A549 (cell line): ENCODE data around the gene LGALS4. TPM values are rescaled to one million over a fixed set of nuclear protein-coding genes. Genes with fewer than 3 reads are reported as not detected.
"Not testable (repeated sequence)": the region's sequence is repeated elsewhere in the genome, so short reads cannot be mapped to it uniquely, and the experiment has no call there.

Experiments used
- ATAC-seq, 2 experiments: fragments of 200-7000 bp in 1 of 2; fragments of >200 bp in 1 of 2; cut with Nextera tagmentation in 1 of 2; cut with Tn5 transposase in 1 of 2; 3 replicates each; pipeline versions ENCODE4 v1.8.0 to v1.9.1; 2018 to 2020; ENCODE audit warnings: mild to moderate bottlenecking in 1 of 2, moderate library complexity in 1 of 2
- CTCF ChIA-PET: fragments of 300-600 bp; sonication (Branson Sonifier 250); formaldehyde crosslinking; extraction: SDS; loops from one replicate; lab custom pipeline; 2021; ENCODE audit warnings: antibody characterized with exemption, inconsistent platforms; lab: Yijun Ruan, JAX
- POLR2A ChIA-PET: fragments of 350-600 bp; formaldehyde crosslinking; extraction: SDS; loops from one replicate; lab custom pipeline; 2021; ENCODE audit warnings: antibody characterized with exemption, inconsistent platforms; lab: Yijun Ruan, JAX
- DNase-seq, 2 experiments: peaks; one replicate each; pipeline versions ENCODE4 v3.0.0 to v3.0.0-alpha.2; 2011 to 2016; ENCODE audit warnings: low read depth in 1 of 2, low spot score in 1 of 2
- FAIRE-seq: peaks from 2 replicates; lab custom pipeline; 2011; peaks lifted over from hg19 to GRCh38; lab: Jason Lieb, UNC
- H3K27ac ChIP-seq, 2 experiments: fragments of >200 bp; sonication (Bioruptor Twin); formaldehyde crosslinking; 3 replicates each; pipeline ENCODE4 v1.5.1; 2016 to 2017
- H3K4me1 ChIP-seq: fragments of >200 bp; sonication (Bioruptor Twin); formaldehyde crosslinking; 3 replicates; pipeline ENCODE4 v1.6.1; 2016
- H3K4me2 ChIP-seq: fragments of >200 bp; sonication (Bioruptor Twin); formaldehyde crosslinking; 3 replicates; pipeline ENCODE4 v1.6.1; 2016
- H3K4me3 ChIP-seq: fragments of >200 bp; sonication (Bioruptor Twin); formaldehyde crosslinking; 3 replicates; pipeline ENCODE4 v1.5.1; 2016
- H3K9me3 ChIP-seq: fragments of >200 bp; sonication (Bioruptor Twin); formaldehyde crosslinking; 3 replicates; pipeline ENCODE4 v1.6.1; 2016
- CHD2 ChIP-seq: fragments of 150-350 bp; IDR thresholded peaks from 2 replicates; pipeline ENCODE4 v1.6.1; 2014; ENCODE audit warnings: low read length; ENCODE audit not compliant: partially characterized antibody
- CHD4 ChIP-seq: fragments of 200-600 bp; sonication (generic); IDR thresholded peaks from 2 replicates; pipeline ENCODE4 v1.6.1; 2016; ENCODE audit warnings: antibody characterized with exemption, mild to moderate bottlenecking, borderline replicate concordance
- ESRRA ChIP-seq: fragments of 150-350 bp; IDR thresholded peaks from 2 replicates; pipeline ENCODE4 v1.6.1; 2014; ENCODE audit warnings: mild to moderate bottlenecking, low read length, borderline replicate concordance
- FOSL2 ChIP-seq, 2 experiments: fragments of 450-650 bp in 1 of 2; fragments of >200 bp in 1 of 2; sonication (Bioruptor Twin) in 1 of 2; formaldehyde crosslinking; IDR thresholded peaks; 2 replicates each; pipeline versions ENCODE4 v1.5.0 to v1.6.1; 2016 to 2020; ENCODE audit warnings: mild to moderate bottlenecking in 1 of 2, moderate library complexity in 1 of 2
- JUNB ChIP-seq: fragments of >200 bp; sonication (Bioruptor Twin); formaldehyde crosslinking; IDR thresholded peaks from 2 replicates; pipeline ENCODE4 v1.6.1; 2016
- MAFK ChIP-seq: fragments of 450-650 bp; IDR thresholded peaks from 2 replicates; pipeline ENCODE4 v1.6.1; 2014; ENCODE audit not compliant: partially characterized antibody
- RAD21 ChIP-seq, 2 experiments: fragments of >200 bp in 1 of 2; sonication (Bioruptor Twin) in 1 of 2; formaldehyde crosslinking in 1 of 2; IDR thresholded peaks in 1 of 2; conservative IDR thresholded peaks in 1 of 2; 2 replicates in 1 of 2; 3 replicates in 1 of 2; pipeline ENCODE4 v1.6.1; 2012 to 2018; ENCODE audit warnings: inconsistent platforms in 1 of 2
- SREBF2 ChIP-seq: fragments of 450-650 bp; IDR thresholded peaks from 2 replicates; pipeline ENCODE4 v1.6.1; 2014; ENCODE audit warnings: mild to moderate bottlenecking, moderate library complexity
- TFCP2L1 ChIP-seq: fragments of 250-450 bp; sonication (Bioruptor Pico); IDR thresholded peaks from 2 replicates; pipeline ENCODE4 v1.5.0; 2021; ENCODE audit warnings: mild to moderate bottlenecking
- USF2 ChIP-seq: fragments of 450-650 bp; IDR thresholded peaks from 2 replicates; pipeline ENCODE4 v1.6.1; 2014; ENCODE audit warnings: antibody characterized with exemption
- ZNF302 ChIP-seq: fragments of 250-450 bp; sonication (Bioruptor Pico); IDR thresholded peaks from 2 replicates; pipeline ENCODE4 v1.9.0; 2021; ENCODE audit warnings: inconsistent platforms, mild to moderate bottlenecking, moderate library complexity
- WGBS: methylation state at CpG from one replicate; pipeline ENCODE4 v1.1.6; 2017; ENCODE audit errors: missing lambda C conversion rate; 5-methylcytosine and 5-hydroxymethylcytosine counted together
- polyA plus RNA-seq, 4 experiments: library from polyadenylated mRNA; depleted of rRNA in 3 of 4; stranded (reverse); fragments of >200 nt; fragmentation: RNase III in 1 of 4; extraction: RNeasy Plus Mini Kit Qiagen cat#74134 plus additional on column Dnase treatment in 1 of 4; gene quantifications; 2 replicates in 3 of 4; 3 replicates in 1 of 4; pipeline ENCODE4 v1.2.3, GENCODE V29; 2011 to 2017
- TF ChIP-seq, protein P1 (sequence below): fragments of 150-350 bp; IDR thresholded peaks from 2 replicates; pipeline ENCODE4 v1.6.1; 2014; ENCODE audit warnings: low read depth, mild to moderate bottlenecking, low read length

LGALS4 gene
- polyA plus RNA-seq, 2 of the 4 experiments (the other 2 are of a cell fraction): 0.94 to 2.5 TPM

DNA sequence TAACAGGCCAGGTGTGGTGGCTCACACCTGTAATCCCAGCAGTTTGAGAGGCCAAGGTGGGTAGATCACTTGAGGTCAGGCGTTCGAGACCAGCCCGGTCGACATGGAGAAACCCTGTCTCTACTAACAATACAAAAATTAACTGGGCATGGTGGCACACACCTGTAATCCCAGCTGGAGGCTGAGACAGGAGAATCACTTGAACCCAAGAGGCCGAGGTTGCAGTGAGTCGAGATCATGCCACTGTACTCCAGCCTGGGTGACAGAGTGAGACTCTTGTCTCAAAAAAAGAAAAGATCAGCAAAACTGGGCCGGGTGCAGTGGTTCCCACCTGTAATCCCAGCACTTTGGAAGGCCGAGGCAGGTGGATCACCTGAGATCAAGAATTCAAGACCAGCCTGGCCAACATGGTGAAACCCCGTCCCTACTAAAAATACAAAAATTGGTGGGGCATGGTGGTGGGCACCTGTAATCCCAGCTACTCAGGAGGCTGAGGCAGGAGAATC lies 50.8 kb downstream of the LGALS4 start:
- TF ChIP-seq MAFK: peak; percentile 68
- not testable (repeated sequence) for H3K4me3 ChIP-seq, FAIRE-seq, H3K4me2 ChIP-seq, H3K9me3 ChIP-seq, ATAC-seq, DNase-seq
- WGBS: 93% methylated on average over 9 of the region's 9 CpGs
- ChIA-PET POLR2A (interaction anchor here (1.0 kb wide), 1 partner anchor 168 kb away, joined by 3 read pairs; no protein-coding TSS in a partner anchor), CTCF (interaction anchor here (0.7 to 2.5 kb wide), 9 partner anchors 8 to 171 kb away, joined by 3 to 17 read pairs (median 4); partner anchors contain the start of genes LGALS4, MRPS12 and SARS2)
- Histone ChIP-seq H3K27ac (peak overlapping the region in 1 of 2 experiments; percentile 48; a peak in 3 of 6 replicates), H3K4me1 (peaks cover 17% of the 10 kb centered on the region)

DNA sequence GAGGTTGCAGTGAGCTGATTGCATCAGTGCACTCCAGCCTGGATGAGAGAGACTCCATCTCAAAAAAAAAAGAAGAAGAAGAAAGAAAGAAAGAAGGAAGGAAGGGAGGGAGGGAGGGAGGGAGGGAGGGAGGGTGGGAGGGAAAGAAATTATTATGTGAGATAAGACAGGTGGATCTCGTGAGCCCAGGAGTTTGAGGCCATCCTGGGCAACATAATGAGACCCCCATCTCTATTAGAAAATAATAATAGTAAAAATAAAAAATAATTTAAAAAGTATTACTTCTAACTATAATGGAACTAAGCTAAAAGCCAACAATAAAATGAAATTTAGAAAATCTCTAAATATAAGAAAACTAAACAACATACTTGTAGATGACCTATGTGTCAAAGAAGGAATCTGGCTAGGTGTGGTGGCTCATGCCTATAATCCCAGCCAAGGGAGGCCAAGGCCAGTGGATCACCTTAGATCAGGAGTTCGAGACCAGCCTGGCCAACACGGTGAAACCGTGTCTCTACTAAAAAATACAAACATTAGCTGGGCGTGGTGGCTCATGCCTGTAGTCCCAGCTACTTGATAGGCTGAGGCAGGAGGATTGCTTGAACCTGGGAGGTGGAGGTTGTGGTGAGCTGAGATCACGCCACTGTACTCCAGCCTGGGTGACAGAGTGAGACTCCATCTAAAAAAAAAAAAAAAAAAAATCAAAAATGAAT lies 51.8 kb downstream of the LGALS4 start:
- H3K4me2 ChIP-seq, H3K4me3 ChIP-seq, DNase-seq, H3K9me3 ChIP-seq, ATAC-seq, FAIRE-seq: not testable (repeated sequence)
- POLR2A ChIA-PET: interaction anchor here (0.7 to 1.0 kb wide), 2 partner anchors 51 to 169 kb away, joined by 3 read pairs; no protein-coding TSS in a partner anchor
- Histone ChIP-seq H3K4me1 (peaks cover 17% of the 10 kb centered on the region), H3K27ac (peak overlapping the region in 1 of 2 experiments; percentile 52; a peak in 2 of 6 replicates)
- 80% methylated on average over 6 of the region's 6 CpGs for WGBS
- CTCF ChIA-PET: interaction anchor here (0.6 to 2.5 kb wide), 11 partner anchors 9 to 172 kb away, joined by 3 to 17 read pairs (median 4); partner anchors contain the start of genes LGALS4, MRPS12 and SARS2

DNA sequence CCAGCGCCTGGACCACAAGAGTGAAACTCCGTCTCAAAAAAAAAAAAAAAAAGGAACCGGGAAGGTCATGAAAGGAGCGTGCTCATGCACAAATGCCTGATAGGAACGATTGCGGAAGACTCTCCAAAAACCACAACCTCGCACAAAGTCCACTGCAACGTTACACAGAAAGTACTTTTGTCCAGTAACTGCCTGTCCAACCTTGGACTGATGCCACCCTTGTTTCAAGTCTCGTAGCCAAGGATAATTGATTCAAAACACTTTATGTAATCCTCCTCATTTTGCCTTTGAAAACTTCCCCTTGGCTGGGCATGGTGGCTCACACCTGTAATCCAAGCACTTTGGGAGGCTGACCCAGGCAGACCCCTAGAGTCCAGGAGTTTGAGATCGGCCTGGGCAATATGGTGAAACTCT lies 53.1 kb downstream of the LGALS4 start:
- ATAC-seq (peak in 1 of 2 experiments; percentile 24; a peak in 1 of 6 replicates), DNase-seq (no peak), FAIRE-seq (no peak)
- 79% methylated on average over 10 of the region's 10 CpGs for WGBS
- H3K9me3 ChIP-seq: no peaks in the 10 kb centered on the region
- no peak overlapping the region for H3K4me3 ChIP-seq
- ChIA-PET POLR2A (no interaction called here), CTCF (interaction anchor here (2.5 kb wide), 1 partner anchor 10 kb away, joined by 17 read pairs; no protein-coding TSS in a partner anchor)
- no peak overlapping the region for H3K4me2 ChIP-seq
- peaks cover 16% of the 10 kb centered on the region for H3K4me1 ChIP-seq
- 0 out of 6 replicates have a peak overlapping the region, but pooled peaks of 1 of the 2 experiments have one; percentile 4 for H3K27ac ChIP-seq
- TF ChIP-seq RAD21 (conservative IDR thresholded peaks at IDR 0.05 in 1 of 2, IDR thresholded peaks at IDR 0.05 in 1 of 2): no peak
- no peak for TF ChIP-seq JUNB
- no peak for TF ChIP-seq CHD2
- TF ChIP-seq ESRRA: no peak
- no peak for TF ChIP-seq TFCP2L1 (CRISPR knock-in tag)
- TF ChIP-seq ZNF302 (CRISPR knock-in tag): no peak
- no peak for TF ChIP-seq FOSL2 (IDR thresholded peaks at IDR 0.05)
- no peak for TF ChIP-seq FOSL2 (CRISPR knock-in tag; IDR thresholded peaks at IDR 0.05)
- no peak for TF ChIP-seq CHD4
- no peak for TF ChIP-seq SREBF2
- TF ChIP-seq, protein P1, sequence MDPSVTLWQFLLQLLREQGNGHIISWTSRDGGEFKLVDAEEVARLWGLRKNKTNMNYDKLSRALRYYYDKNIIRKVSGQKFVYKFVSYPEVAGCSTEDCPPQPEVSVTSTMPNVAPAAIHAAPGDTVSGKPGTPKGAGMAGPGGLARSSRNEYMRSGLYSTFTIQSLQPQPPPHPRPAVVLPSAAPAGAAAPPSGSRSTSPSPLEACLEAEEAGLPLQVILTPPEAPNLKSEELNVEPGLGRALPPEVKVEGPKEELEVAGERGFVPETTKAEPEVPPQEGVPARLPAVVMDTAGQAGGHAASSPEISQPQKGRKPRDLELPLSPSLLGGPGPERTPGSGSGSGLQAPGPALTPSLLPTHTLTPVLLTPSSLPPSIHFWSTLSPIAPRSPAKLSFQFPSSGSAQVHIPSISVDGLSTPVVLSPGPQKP: no peak
- no peak for TF ChIP-seq USF2

DNA sequence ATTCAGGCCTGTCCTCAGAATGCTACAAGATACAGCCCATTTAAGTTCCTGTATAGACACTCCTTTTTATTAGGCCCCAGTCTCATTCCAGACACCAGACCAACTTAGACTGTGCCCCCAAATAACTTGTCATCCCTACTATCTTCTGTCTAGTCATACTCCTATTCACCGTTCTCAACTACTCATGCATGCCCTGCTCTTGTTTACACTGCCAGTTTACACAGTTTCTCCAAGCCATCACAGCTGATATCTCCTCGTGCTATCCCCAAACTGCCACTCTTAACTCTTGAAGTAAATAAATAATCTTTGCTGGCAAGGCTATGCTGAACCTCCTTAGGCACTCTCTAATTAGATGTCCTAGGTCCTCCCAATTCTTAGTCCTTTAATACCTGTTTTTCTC lies 58.5 kb downstream of the LGALS4 start:
- H3K4me1 ChIP-seq, DNase-seq, H3K4me3 ChIP-seq, ATAC-seq, H3K4me2 ChIP-seq, FAIRE-seq, H3K27ac ChIP-seq, POLR2A ChIA-PET, H3K9me3 ChIP-seq: not testable (repeated sequence)
- WGBS: 18% methylated on average over 2 of the region's 2 CpGs
- CTCF ChIA-PET: interaction anchor here (1.4 kb wide), 1 partner anchor 10 kb away, joined by 3 read pairs; the partner anchor contains the start of gene CAPN12

GRCh38 chr19:38753783-38754182 lies 59.0 kb downstream of the LGALS4 start:
- FAIRE-seq, H3K4me2 ChIP-seq, H3K4me3 ChIP-seq, H3K9me3 ChIP-seq, DNase-seq, ATAC-seq, H3K4me1 ChIP-seq, POLR2A ChIA-PET, H3K27ac ChIP-seq: not testable (repeated sequence)
- WGBS: 76% methylated on average over 3 of the region's 3 CpGs
- CTCF ChIA-PET: interaction anchor here (1.4 kb wide), 1 partner anchor 9 kb away, joined by 3 read pairs; the partner anchor contains the start of gene CAPN12
